ENCODE results near the gene NOVA2.

NOVA2 gene

GRCh38 chr19:45931055-45931454, 42.6 kb downstream of the NOVA2 start:
- no peak for TF ChIP-seq CTCF (conservative IDR thresholded peaks at IDR 0.05)

GRCh38 chr19:45929247-45929646, 44.4 kb downstream of the NOVA2 start:
- TF ChIP-seq CTCF (conservative IDR thresholded peaks at IDR 0.05) = no peak
- no peak overlapping the region for H3K27ac ChIP-seq

More at GRCh38 chr19:45931055-45931454, 42.6 kb downstream of the NOVA2 start:
- H3K27ac ChIP-seq = no peak overlapping the region

GRCh38 chr19:45927565-45928261, 46.0 kb downstream of the NOVA2 start:
- TF ChIP-seq CTCF (conservative IDR thresholded peaks at IDR 0.05) = peak; percentile 44
- peak overlapping the region; percentile 41; the same call in 1 of the 2 replicates for H3K27ac ChIP-seq

GRCh38 chr19:45924891-45925447, 48.7 kb downstream of the NOVA2 start:
- TF ChIP-seq CTCF (conservative IDR thresholded peaks at IDR 0.05) = no peak
- no peak overlapping the region for H3K27ac ChIP-seq

GRCh38 chr19:45922281-45922680, 51.4 kb downstream of the NOVA2 start:
- H3K27ac ChIP-seq = no peak overlapping the region
- TF ChIP-seq CTCF (conservative IDR thresholded peaks at IDR 0.05) = 0 out of 2 replicates have a peak, but pooled peaks have one; percentile 22

GRCh38 chr19:45920458-45920857, 53.2 kb downstream of the NOVA2 start:
- TF ChIP-seq CTCF (conservative IDR thresholded peaks at IDR 0.05) = no peak
- no peak overlapping the region for H3K27ac ChIP-seq

GRCh38 chr19:45919678-45920077, 54.0 kb downstream of the NOVA2 start:
- H3K27ac ChIP-seq = no peak overlapping the region
- no peak for TF ChIP-seq CTCF (conservative IDR thresholded peaks at IDR 0.05)

Data from VCaP (cell line).